GM18907 (cell line): ENCODE results near the gene RBBP7.

Experiments
- ATAC-seq: cut with Tn5 transposase; IDR thresholded peaks from one replicate; pipeline ENCODE4 v1.9.1; 2021; ENCODE audit warnings: mild to moderate bottlenecking, moderate library complexity; ENCODE audit not compliant: unreplicated experiment

Gene RBBP7

GRCh38 chrX:16870095-16870861 lies at the start of gene RBBP7:
Gene RBBP7, minus strand, starts transcription at chrX:16870362. Its CDS starts 309 bp downstream, at chrX:16870053.
- ATAC-seq: peak; percentile 91

GRCh38 chrX:16918979-16919378 lies 48.8 kb upstream of the RBBP7 start:
- ATAC-seq: no peak

GRCh38 chrX:16917120-16917519 lies 47.0 kb upstream of the RBBP7 start:
- no peak for ATAC-seq

GRCh38 chrX:16916561-16916960 lies 46.4 kb upstream of the RBBP7 start:
- no peak for ATAC-seq

- ATAC-seq: no peak
Measured at GRCh38 chrX:16914058-16914457, 43.9 kb upstream of the RBBP7 start.

GRCh38 chrX:16910376-16910775 lies 40.2 kb upstream of the RBBP7 start:
- ATAC-seq: no peak

GRCh38 chrX:16903274-16904022 lies 33.3 kb upstream of the RBBP7 start:
- no peak for ATAC-seq

- ATAC-seq: no peak
Measured at GRCh38 chrX:16897445-16897844, 27.3 kb upstream of the RBBP7 start.

- peak; percentile 78 for ATAC-seq
Measured at GRCh38 chrX:16892504-16893362, 22.6 kb upstream of the RBBP7 start.

GRCh38 chrX:16885628-16886027 lies 15.5 kb upstream of the RBBP7 start:
- ATAC-seq: no peak

GRCh38 chrX:16883487-16883804 lies 13.3 kb upstream of the RBBP7 start:
- ATAC-seq: no peak

GRCh38 chrX:16882702-16883486 lies 12.7 kb upstream of the RBBP7 start:
- peak; percentile 69 for ATAC-seq

- peak; percentile 57 for ATAC-seq
Measured at GRCh38 chrX:16882169-16882568, 12.0 kb upstream of the RBBP7 start.

- ATAC-seq: no peak
Measured at GRCh38 chrX:16876696-16877095, 6.5 kb upstream of the RBBP7 start.

- ATAC-seq: no peak
Measured at GRCh38 chrX:16874458-16875095, 4.4 kb upstream of the RBBP7 start.

GRCh38 chrX:16873106-16873505 lies 2.9 kb upstream of the RBBP7 start:
- no peak for ATAC-seq

GRCh38 chrX:16870862-16871815 lies 977 bp upstream of the RBBP7 start:
- ATAC-seq: no peak

- ATAC-seq: peak; percentile 40
Measured at GRCh38 chrX:16869393-16870094, 618 bp downstream of the RBBP7 start.
